ENCODE measurements around the gene SFXN2.
A peak's percentile ranks its signal among the peaks of the same experiment; 100 is the strongest.
"Not testable (repeated sequence)": the region's sequence is repeated elsewhere in the genome, so short reads cannot be mapped to it uniquely, and the experiment has no call there.

SFXN2 gene

DNA sequence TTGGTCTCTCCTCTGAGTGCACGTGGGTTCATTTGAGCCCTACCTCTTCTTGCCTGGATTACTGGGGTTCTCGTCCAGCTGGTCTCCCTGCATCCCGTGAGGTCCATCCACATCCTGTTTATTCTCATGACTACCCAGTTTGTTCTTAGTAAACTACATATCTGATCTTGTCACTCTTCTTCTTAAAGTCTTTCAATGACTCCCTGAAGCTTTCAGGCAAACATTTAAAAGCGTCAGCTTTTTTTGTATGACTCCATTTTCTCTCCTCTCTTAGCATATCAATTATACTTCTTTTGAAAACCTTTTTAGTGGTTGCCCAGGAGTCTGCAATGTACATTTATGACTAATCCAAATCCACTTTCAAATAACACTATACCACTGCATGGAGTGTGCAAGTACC lies 7.5 kb downstream of the SFXN2 start:
- DNase-seq = no peak

DNA sequence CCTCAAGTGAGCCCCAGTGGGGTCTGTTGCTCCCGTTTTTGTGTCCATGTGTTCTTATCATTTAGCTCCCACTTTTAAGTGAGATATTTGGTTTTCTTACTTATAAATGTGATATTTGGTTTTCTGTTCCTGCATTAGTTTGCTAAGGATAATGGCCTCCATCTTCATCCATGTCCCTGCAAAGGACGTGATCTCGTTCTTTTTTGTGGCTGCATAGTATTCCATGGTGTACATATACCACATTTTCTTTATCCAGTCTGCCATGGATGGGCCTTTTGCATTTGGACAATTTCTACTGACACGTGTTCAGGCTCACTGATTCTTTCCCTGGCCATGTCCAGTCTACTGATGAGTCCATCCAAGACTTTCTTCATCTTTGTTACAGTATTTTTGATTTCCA lies 9.6 kb downstream of the SFXN2 start:
- DNase-seq = no peak

DNA sequence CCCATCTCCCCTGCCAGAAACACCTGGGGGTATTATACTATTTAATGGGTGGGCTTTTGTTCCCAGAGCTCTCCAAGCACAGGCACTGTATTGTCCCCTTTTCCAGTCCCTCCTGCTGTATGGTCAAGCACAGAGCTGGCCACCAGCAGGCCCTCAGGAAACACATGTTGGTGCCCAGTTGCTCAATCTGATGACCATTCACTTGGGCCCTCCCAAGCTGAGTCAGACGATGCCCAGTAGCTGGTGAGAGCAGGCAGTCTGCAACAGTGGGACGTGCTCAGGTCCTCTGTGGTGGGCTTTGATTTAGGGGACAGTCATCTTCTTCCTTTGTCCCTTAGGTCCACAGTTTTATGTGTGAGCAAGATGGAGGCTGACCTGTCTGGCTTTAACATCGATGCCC lies 11.8 kb downstream of the SFXN2 start:
- DNase-seq = no peak

DNA sequence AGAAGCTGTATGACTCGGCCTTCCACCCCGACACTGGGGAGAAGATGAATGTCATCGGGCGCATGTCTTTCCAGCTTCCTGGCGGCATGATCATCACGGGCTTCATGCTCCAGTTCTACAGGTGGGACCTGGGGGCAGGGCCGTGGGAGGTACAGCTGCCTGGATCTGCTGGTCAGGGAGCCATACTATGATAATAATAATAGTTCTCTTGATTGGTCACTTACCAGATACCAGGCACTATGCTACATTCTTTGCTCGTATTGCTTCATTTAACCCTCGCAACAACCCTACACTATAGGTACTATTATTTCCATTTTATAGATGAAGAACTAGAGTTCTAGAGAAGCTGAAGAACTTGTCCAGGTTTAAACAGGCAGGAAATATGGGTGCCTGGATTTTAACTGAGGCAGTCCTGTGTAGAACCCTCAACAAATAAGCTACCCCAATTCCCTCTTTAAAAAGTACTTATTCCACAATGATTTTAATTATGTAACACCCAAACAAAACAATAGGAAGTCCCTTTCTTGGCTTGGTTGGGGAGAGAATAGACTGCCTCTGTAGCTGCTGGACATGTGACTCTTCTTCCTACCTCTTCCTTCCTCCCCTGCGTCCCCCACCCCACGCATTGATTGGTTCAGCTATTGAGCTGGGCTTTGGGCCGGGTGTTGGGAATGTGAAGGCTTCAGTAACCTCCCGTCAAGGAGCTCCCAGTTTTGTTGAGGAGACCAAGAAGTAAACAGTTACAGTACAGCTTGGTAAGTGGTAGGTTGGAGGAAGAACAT lies 12.8 kb downstream of the SFXN2 start:
- DNase-seq = no peak

DNA sequence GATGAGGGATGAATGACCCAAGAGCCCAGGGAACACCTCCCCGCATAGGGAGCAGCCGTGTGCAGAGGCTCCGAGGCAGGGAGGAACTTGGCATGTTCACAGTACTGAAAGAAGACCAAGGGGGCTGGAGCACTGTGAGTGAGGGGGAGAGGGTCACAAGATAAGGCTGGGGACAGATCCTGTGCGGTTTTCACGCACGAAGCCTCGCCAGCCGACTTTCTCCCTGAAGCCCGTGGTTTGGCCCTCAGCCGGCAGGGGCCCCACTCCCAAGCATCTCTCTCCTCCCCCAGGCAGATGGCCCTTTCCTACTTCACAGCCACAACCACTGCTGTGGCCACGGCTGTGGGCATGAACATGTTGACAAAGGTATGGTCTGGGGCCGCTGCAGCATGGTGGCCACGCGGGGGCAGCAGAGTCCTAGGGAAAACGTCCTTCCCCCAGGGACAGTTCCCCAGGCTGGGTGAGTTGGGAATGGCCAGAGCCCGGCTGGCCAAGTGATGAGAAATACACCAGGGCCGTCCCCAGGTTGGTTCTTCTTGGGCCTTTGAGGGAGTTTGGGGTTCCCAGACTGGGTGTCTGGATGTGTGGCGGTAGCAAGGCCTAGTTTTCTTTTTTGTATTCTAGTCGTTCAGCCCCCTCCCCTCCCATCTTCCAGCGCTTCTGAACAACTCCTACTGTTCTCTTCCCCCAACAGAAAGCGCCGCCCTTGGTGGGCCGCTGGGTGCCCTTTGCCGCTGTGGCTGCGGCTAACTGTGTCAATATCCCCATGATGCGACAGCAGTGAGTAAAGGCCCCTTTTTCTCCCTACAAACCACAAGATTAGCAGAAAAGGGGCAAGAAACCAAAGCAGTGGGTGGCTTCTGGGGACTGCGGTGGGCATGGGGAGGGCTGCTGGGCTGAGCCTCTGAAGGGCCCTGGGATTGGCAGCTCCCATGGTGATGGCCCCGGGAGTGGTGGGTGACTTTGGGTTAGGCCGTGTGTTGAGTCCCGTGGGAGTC lies 14.9 kb downstream of the SFXN2 start:
- DNase-seq = peak in 3 of 4 experiments; percentile 29 to 54 (median 33)

DNA sequence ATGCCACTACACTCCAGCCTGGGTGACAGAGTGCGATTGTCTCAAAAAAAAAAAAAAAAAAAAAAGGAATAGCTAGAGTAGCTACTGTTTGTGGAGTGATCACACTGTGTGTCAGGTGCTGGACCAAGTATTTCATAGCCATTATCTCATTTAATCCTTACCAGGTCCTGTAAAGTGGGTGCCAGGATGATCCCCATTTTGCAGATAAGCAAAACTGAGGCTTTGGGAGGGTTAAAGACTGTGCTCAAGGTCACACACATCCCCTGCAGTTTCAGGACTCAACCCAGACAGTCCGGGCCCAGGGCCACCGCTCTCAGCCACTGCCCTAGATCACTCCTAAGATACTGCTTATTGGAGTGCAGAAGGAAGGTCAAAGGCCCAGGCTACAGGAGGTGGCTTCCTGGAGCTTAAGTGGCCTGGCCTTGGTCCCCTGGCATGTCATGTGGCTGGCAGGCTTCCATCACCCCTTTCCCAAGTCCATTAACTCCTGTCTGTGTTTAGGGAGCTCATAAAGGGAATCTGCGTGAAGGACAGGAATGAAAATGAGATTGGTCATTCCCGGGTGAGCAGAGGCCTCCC lies 16.9 kb downstream of the SFXN2 start:
- no peak for DNase-seq

DNA sequence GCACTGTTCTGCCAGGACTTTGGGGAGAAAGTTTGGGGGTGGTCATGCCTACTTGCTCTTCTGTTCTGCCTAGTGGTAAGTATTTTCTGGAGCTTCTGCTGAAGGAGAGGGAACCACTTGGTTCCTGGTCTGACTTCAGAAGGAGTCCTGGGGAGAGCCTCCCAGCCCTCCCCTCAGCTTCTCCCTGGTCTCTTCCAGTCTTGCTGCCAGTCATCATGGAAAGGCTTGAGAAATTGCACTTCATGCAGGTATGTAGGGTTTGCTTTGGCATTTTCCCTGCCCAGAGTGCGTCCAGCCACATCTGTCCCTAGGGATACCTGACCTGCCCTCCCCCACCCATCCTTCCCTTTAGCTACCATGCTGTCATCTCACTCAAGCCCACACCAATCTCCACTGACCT lies 18.2 kb downstream of the SFXN2 start:
- DNase-seq = no peak

DNA sequence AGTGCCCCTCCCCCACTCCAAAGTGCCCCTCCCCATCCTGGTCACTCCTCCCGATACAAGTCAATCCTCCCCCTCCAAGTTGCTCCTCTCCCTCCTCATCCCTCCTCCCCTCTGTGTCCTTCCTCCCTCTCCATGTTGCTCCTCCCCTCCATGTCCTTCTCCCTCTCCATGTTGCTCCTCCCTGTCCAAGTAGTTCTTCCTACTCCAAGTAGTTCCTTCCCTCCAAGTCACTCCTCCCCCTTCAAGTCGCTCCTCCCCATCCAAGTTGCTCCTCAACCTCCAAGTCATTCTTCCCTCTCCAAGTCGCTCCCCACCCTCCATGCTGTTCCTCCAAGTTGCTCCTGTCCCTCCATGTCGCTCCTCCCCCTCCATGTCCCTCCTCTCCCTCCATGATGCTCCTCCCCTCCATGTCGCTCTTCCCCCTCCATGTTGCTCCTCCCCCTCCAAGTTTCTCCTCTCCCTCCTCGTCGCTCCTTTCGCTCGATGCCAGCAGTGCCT lies 20.7 kb downstream of the SFXN2 start:
- no peak for DNase-seq

DNA sequence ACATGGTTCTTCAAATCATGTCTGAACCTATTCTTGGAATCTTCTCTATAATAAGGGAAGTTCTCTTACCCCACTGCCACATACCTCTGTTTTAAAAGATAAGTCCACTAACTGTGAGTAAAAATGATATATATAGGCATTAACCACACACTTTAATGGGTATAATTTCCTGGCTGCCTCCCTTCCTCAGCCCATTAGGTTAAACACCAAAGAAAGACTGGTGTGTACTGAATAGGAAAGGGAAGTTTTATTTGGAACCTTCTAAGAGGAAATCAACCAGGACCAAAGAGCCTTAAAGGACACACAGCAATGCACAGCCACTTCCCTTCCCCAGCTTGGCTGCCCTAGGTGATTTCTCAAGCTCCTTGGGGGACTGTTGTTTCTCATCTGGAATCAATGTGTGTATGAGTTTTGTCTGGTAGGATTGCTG lies 24.3 kb downstream of the SFXN2 start:
- DNase-seq = no peak

DNA sequence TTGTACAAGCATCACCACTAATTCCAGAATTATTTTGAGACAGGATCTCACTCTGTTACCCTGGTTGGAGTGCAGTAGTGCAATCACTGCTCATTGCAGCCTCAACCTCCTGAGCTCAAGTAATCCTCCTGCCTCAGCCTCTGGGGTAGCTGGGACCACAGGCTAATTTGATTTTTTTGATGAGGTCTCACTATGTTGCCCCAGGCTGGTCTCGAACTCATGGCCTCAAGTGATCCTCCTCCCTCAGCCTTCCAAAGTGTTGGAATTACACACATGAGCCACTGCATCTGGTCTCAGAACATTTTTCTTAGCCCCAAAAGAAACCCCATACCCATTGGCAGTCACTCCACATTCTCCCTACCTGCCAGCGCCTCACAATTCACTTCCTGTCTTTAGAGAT lies 25.8 kb downstream of the SFXN2 start:
- no peak for DNase-seq

DNA sequence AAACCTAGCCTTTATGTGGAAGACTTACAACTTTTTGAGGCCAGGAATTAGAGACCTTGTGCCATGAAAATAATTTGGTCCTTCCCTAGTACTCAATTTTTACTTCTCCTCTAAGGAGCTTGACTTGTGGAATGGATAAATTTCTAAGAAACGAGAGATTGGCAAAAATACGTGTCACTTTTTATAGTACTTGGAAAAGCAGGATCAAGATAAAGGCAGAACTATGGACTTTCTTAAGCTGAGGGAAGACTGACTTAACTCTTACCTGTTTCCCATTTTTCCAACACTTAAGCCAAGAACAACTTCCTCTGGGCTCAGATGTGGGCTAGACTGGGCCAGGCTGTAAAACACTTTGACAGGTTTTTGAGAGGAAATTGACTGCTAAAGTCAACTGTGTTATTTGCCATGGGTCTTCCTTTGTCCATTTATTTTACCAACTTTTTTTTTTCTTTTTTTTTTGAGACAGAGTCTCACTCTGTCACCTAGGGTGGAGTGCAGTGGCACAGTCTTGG lies 27.3 kb downstream of the SFXN2 start:
- no peak for DNase-seq

DNA sequence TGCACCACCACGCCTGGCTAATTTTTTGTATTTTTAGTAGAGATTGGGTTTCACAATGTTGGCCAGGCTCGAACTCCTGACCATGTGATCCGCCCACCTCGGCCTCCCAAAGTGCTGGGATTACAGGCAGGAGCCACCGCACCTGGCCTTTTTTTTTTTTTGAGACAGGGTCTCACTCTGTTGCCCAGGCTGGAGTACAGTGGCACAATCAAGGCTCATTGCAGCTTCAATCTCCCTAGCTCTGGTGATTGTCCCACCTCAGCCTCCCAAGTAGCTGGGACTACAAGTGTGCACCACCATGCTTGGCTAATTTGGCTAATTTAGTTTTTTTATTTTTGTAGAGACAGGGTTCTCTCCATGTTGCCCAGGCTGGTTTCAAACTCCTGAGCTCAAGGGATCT lies 27.9 kb downstream of the SFXN2 start:
- not testable (repeated sequence) for DNase-seq

DNA sequence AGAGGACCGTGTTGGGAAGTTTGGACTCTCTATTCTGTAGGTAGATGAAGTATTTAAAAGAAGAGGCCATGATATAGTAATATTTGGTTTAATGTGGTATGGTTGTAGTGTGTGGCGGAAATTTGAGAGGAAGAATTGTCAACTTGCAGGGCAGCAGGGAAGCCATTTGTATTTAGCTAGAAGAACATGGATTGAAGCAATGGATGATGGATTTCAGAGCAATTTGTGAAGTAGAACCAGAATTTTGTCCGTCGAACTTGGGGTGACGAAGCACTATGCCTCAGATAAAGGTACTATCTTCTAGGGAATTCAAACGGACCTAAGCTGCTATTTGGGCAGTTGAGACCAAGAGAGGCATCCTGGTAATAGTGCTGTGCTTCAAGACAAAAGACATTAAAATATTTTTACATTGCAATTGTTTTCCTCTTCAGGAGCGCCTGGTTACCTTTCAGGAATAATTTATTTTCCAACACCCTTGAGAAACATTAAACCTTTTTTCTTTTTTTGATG lies 28.7 kb downstream of the SFXN2 start:
- DNase-seq = no peak

DNA sequence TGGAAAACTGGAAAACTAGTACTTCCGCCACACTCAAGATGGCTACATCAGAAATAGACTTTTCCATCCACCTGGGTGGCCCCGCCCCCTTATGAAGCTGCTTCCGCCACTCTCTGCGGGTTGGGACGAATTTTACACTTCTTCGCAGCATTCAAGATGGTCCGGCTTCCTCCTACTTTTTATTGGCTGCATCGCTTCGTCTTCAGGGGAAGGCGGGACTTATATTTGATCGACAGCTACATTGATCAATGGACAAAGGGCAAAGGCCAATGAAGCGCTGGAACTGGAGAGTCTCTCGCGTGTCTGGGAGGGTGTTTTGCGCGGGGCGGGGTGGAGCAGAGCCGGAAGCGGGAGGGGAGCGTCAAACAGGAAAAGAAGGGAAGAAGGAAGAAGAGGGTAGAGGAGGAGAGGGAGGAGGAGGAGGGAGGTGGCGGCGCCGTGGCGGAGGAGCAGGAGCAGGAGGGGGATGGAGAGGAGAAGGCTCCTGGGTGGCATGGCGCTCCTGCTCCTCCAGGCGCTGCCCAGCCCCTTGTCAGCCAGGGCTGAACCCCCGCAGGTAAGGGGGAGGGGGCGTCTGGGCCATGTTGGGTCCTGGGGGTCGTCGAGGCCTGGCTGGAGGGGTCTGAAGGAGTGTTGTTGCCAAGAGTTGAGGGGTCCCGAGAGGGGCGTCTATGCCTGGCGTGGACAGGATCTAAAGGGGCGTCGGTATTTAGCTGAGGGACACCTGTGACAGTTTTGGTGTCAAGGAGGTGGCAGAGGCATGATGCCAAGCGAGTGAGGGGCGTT lies 29.3 kb downstream of the SFXN2 start, which contains the start of gene WBP1L:
Gene WBP1L (plus strand): TSS at position 361 of the 786 bp plus-strand sequence. CDS start 106 bp downstream, at position 467.
- peak; percentile 59 to 88 (median 76) for DNase-seq

DNA sequence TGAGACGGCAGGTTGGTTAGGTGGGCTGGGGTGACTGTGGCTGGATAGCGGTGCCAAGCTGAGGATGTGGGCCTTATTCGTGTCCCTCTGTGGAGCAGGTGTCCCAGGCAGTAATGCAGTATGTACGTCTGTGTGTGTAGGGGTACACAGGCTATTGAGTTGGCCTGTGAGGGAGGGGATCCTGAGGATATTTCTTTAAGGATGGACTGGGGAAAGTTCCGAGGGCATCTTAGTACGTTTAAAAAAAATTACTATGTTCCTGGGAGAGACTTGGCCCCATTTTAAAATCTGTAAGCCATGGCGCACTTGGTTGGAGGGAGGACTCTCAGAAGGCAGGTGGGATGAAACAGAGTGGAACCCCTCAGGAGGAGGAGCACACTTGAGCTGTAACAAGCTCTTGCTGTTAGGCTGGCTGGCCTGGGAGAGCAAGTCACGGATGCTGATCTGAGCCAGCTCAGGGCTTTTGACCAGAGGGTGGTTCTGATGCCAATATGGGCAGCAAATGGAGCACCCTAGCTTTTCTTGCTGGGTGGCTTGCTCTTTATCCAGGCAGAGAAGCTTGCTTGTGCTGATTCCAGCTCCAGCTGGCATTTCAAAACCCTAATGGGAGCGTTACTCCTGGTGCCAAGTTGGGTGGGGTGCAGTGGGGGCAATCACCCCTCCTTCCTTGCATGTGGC lies 30.1 kb downstream of the SFXN2 start:
- no peak for DNase-seq

DNA sequence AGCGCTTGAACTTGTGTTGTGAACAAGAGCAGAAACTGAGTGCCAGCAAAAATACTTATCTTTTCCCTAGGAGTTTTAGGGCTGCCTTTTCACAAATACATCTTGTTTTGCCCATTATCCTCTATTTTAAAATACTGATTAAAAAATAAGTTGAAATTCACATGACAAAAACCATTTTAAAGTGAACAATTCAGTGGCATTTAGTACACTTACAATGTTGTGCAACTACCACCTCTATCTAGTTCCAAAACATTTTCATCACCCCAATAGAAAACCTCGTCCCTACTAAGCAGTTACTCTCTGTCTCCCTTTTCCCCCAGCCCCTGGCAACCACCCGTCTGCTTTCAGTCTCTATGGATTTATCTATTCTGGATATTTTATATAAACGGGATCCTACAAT lies 30.7 kb downstream of the SFXN2 start:
- DNase-seq = no peak

DNA sequence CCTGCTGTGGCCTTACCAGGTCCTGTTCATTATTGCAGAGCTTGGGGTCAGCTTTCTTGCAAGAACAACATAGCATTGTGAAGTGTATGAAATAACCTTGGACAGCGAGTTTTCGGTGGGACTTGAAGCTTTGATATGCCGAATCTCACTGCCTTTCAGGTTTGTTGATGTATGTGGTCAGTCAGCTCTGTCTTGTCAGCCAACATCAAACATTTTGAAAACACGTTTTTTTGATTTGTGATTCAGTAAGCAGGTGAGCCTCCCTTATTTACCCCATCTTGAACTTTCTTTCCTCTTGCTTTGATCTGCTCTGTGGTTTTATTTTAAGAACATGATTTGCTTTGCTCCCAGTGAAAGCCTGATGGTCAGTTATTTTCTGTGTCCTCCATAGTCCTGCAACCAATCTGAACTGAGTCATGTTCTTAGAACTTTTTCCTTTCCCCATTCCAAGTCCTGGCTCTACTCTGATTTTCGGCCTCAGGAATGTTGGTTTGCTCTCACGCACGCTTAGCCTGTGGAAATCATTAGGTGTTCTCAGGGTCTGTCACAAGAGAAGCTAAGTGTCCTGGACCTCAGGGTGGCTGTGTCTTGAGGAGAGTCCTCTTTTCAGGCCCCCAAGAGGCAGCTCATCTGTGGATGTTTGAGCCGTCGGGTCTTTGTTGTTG lies 38.0 kb downstream of the SFXN2 start:
- no peak for DNase-seq

DNA sequence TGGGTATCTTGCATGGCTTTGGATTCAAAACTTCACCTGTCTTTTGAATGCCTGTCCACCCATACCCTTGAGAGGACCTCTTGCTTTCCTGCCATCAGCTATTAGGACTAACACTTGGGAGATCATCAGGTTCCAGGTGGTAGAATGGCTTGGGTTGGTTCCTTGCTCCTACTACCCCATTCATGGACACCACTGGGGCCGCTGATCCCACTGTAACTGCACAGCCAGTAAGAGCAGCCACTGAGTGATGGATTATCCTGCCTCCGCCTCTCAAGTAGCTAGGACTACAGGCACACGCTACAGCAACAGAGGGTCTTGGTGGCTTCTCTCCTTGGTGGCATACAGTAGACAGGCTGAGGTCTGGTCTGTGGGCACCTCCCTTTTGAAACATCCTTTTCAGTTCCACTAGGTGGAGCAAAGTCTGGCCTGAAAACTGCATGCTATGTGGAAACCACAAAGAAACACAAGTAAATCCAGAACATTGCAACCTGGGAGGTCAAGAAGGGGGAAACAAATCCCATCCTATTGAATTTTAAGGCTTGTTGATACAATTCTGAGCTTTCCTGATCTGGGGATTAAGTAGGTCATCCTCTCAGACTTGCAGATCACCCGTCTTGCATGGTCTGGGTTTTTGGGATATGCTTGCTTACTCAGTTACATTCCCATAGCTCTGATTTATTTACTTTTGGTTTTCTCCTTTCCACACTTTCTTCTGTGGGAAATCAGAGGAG lies 38.7 kb downstream of the SFXN2 start:
- no peak for DNase-seq

DNA sequence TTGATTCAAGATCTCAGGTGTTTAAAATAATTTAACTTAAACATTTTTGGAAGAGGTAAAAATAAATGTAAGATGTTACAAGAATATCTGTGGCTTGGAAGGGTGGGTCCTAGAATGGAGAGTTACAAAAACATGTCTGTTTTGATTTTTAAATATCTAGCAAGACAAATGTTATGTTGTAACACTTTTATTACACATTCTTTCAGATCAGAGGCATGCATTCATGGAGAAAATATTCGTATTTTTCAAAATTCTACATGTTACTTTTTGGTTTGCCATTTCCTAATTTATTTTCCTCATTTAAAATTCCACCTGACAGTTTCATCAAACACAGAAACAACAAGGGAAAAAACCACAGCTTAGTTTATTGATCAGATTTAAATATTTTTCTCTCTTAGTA lies 39.3 kb downstream of the SFXN2 start:
- DNase-seq = no peak

DNA sequence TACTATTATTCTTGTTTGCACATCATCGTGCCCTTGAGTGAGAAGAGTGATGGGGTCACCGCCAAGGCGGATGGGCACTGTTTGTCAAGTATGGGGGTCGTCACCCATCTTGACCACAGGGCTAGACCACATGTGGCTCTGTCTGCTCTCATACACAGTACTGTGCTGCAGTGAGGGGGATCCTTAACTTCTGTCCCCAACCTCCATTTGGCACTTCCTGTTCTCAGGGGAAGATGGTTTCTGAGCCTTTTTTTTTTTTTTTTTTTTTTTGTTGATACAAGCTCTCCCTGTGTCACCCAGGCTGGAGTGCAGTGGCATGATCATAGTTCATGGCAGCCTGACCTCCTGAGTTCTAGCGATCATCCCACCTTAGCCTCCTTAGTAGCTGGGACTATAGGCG lies 42.9 kb downstream of the SFXN2 start:
- no peak for DNase-seq
